ENCODE measurements around the gene SNX15.

GRCh38 chr11:65013888-65014725 lies 13.1 kb upstream of the SNX15 start, which contains the start of gene ARL2:
- TF ChIP-seq, protein P1, sequence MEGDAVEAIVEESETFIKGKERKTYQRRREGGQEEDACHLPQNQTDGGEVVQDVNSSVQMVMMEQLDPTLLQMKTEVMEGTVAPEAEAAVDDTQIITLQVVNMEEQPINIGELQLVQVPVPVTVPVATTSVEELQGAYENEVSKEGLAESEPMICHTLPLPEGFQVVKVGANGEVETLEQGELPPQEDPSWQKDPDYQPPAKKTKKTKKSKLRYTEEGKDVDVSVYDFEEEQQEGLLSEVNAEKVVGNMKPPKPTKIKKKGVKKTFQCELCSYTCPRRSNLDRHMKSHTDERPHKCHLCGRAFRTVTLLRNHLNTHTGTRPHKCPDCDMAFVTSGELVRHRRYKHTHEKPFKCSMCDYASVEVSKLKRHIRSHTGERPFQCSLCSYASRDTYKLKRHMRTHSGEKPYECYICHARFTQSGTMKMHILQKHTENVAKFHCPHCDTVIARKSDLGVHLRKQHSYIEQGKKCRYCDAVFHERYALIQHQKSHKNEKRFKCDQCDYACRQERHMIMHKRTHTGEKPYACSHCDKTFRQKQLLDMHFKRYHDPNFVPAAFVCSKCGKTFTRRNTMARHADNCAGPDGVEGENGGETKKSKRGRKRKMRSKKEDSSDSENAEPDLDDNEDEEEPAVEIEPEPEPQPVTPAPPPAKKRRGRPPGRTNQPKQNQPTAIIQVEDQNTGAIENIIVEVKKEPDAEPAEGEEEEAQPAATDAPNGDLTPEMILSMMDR (conservative IDR thresholded peaks at IDR 0.05; ENCODE audit: low read depth, low read length) = peak; percentile 67
- TF ChIP-seq EZH2 (IDR thresholded peaks at IDR 0.05; ENCODE audit: borderline replicate concordance, low read depth, low read length, poor library complexity, severe bottlenecking) = no peak

All from A673 (cell line).